Activated T-cell treated with anti-CD3 and anti-CD28 coated beads for 4 hours (primary cell): ENCODE results near the gene TNFSF15.

Source experiments
- DNase-seq: peaks from one replicate; pipeline ENCODE4 v3.0.0-alpha.2; 2020

The TNFSF15 gene

GRCh38 chr9:114805670-114806525, at the start of gene TNFSF15:
TNFSF15 (minus strand) TSS chr9:114806039; CDS start chr9:114806012, 27 bp downstream.
- no peak for DNase-seq

DNA sequence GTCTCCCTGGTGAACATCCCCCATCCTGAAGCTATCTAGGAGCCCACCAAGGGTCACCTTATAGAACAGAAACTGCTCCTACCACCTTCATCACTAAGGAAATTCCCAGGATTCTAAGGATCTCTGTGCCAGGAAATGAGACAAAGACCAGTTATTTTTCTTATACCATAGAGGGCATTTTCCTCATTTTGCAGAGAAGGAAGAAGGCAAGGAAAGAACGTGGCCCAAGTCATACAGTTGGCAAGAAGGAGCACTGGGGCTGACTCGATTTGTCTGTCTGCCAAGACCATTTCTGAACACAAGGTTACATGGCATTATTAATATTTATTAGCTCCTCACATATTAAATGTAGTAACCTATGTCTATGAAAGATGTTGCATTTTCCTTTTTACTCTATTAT, 49.6 kb upstream of the TNFSF15 start:
- DNase-seq = no peak

- DNase-seq = no peak
Observed at GRCh38 chr9:114854736-114855355, 49.0 kb upstream of the TNFSF15 start.

DNA sequence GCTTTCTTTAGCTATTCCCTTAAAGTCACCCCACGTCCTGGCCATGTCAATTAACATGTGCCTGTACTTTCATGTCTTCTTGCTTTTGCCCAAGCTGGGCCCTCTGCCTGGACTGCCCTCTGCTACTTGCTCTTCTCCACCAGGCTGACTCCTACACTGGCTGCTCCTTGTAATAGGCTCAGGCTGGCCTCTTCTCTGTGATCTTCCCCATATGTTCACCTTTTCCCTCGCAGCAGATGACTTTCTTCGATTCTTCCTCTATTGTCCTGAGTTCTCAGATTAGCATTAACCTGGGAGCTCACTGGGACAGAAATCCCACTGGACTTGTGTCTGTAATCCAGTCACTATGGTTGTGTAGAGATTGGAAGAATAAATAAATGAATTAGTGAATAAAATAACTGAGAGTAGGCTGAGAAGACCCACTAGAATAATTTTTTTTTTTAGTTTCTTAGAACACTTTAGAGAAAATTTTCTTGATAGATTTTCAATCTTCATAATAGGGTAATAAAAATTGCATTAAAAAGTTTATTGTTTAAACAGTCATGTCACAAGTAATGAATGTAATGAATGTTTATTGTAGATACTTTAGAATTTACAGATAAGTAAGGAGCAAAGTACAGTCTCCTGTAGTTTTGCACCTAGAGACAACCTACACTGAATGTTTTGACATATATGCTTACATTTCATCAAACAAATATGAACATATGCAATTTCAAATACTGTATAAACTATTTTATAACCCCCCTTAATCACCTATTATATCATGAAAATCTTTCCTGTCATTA, 47.4 kb upstream of the TNFSF15 start:
- no peak for DNase-seq

- DNase-seq = no peak
Observed at GRCh38 chr9:114852050-114852594, 46.3 kb upstream of the TNFSF15 start.

GRCh38 chr9:114851306-114851705, 45.5 kb upstream of the TNFSF15 start:
- no peak for DNase-seq

- no peak for DNase-seq
Observed at GRCh38 chr9:114850871-114851270, 45.0 kb upstream of the TNFSF15 start.

DNA sequence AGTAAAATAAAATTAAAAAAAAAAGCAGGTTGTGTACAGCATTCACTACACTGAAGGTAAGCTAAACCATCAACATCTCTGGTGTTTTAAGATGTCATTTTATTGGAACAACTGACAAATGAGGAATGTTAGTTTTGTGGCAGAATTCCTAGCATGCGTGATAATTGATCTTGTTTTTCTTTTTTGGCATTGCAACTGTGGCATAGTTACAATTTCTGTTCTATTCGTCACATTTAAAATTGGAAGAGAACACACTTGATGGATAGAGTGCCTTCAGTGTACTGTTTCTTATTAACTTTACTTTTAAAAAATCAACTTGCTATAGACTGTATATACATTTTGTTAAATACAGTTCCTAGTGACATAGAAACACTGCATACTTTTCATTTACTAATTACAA, 43.6 kb upstream of the TNFSF15 start:
- DNase-seq = no peak

DNA sequence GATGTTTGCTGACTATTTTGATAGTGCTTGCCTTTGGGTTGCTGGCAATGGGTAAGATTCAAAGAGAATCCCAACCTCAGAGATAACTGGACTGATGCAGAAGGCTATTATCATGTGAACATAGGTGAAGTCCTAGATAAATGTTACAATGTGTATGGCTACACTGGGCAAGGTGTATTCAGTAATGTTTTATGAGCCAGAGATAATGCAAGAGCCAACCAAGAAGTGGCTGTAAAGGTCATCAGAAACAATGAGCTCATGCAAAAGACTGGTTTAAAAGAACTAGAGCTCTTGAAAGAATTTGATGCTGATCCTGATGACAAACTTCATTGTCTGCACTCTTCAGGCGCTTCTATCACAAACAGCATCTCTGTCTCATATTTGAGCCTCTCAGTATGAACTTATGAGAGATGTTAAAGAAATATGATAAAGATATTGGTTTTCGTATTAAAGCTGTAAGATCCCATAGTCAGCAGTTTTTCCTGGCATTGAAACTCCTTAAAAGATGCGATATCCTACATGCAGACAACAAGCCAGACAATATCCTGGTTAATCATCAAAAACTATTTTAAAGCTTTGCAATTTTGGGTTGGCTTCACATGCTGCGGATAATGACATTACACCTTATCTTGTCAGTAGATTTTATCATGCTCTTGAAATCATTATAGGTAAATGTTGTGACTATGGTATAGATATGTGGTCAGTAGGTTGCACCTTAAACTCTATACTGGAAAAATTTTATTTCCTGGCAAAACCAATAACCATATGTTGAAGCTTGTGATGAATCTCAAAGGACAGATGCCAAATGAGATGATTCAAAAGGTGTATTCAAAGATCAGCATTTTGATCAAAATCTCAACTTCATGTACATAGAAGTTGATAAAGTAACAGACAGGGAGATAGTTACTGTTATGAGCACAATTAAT, 41.9 kb upstream of the TNFSF15 start:
- DNase-seq = no peak

GRCh38 chr9:114845373-114845772, 39.5 kb upstream of the TNFSF15 start:
- DNase-seq = no peak

- DNase-seq = no peak
Observed at GRCh38 chr9:114844766-114845165, 38.9 kb upstream of the TNFSF15 start.

- DNase-seq = no peak
Observed at GRCh38 chr9:114837923-114838322, 32.1 kb upstream of the TNFSF15 start.

GRCh38 chr9:114836769-114837168, 30.9 kb upstream of the TNFSF15 start:
- no peak for DNase-seq

DNA sequence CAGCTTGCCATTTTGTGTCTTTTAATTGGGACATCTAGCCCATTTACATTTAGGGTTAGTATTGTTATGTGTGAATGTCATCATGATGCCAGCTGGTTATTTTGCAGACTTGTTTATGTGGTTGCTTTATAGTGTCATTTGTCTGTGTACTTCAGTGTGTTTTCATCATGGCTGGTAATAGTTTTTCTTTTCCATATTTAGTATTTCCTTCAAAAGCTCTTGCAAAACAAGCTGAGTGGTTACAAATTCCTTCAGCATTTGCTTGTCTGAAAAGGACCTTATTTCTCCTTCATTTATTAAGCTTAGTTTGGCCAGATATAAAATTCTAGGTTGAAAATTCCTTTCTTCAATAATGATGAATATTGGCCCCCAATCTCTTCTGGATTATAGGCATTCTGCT, 28.5 kb upstream of the TNFSF15 start:
- DNase-seq = no peak

DNA sequence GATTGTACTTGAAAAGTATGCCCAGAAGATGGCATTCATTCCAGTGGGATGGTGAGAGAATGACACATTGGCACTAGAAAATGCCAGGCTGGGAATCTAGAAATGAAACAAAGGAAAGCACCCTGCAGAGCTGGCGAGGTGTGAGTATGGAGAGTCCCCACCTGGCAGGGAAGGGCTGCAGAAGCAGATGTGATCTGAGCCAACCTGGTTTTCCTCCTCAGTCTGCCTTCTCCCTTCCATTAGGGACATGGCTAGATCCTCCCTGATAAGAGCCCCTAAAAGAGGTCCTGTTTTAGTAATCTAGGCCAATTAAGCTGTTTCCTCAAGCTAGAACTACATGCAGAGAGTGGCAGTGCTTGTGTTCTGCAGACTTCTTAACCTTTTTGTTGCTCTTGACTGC, 24.7 kb upstream of the TNFSF15 start:
- DNase-seq = no peak

DNA sequence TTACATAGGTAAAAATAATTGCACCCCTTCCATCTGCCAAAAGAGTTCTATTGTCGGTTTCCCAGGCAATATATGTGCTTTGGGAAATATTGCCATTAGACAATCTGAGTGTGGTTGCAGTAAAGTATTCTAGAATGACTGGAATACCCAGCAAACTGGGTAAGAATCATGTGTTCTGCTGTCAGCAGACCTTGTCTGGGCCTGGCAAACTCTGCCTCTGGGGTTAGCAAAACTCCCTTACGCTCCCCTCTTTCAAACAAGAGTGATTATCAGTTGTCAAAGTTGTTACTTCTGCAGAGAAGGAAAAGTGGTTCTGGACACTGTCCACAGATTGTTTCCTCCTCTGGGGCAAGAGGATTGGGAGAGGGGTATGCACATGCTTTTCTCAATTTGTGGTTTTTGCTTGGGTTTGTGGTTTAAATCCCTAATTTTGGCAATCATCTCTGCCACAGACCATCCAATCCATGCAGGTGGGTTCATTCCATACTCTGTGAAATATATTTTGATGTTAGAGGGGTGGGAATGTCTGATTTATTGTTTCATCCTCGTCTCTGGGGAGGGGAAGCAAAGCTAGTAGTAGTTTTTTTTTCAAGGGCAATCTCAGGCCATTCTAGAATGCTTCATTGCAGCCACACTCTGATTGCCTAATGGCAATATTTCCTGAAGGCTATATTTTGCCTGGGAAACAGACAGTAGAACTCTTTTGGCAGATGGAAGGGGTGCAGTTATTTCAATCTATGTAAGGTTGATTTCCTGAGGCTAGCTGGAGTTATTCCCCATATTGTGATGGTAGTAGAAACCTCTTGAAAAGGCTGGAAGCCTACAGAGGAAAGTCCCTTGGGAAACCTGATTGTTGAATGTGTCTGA, 24.0 kb upstream of the TNFSF15 start:
- DNase-seq = no peak

DNA sequence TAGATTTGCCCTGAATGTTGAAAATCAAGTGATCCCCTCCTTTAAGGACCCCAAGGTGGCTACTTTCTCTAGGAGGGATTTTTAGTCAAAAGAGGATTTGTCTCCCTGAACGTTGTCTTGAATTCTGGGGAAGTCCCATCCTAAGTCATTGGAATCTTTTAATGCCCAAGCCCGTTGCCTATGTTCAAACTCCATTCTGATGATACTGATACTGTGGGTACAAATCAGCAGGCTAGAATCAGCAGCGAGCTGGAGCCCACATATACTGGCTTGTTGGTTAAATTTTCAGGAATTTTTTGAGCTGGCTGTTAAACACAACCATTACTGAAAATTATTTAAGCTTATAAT, 22.4 kb upstream of the TNFSF15 start:
- no peak for DNase-seq

GRCh38 chr9:114827641-114828302, 21.9 kb upstream of the TNFSF15 start:
- no peak for DNase-seq

DNA sequence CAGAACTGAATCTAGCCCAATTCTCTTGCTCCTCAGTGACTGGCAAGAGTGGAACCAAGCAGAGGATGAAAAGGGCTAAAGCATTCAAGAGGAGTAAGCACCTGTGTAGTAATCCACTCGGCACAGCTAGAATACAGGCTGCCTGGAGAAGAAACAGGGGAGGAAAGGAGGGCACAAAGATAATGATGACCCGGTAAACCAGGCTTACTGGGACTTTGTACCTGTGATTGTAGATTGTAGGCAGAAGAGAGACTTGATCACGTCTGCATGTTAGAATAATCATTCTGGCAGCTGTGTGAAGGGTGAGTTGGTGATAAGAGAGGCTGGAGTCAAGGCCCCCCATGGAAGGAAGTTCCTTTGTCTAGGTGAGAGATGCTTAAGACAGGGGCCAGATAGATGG, 20.6 kb upstream of the TNFSF15 start:
- no peak for DNase-seq

- no peak for DNase-seq
Observed at GRCh38 chr9:114825126-114825795, 19.4 kb upstream of the TNFSF15 start.
